ENCODE results near the gene JMJD6.

JMJD6 gene

DNA sequence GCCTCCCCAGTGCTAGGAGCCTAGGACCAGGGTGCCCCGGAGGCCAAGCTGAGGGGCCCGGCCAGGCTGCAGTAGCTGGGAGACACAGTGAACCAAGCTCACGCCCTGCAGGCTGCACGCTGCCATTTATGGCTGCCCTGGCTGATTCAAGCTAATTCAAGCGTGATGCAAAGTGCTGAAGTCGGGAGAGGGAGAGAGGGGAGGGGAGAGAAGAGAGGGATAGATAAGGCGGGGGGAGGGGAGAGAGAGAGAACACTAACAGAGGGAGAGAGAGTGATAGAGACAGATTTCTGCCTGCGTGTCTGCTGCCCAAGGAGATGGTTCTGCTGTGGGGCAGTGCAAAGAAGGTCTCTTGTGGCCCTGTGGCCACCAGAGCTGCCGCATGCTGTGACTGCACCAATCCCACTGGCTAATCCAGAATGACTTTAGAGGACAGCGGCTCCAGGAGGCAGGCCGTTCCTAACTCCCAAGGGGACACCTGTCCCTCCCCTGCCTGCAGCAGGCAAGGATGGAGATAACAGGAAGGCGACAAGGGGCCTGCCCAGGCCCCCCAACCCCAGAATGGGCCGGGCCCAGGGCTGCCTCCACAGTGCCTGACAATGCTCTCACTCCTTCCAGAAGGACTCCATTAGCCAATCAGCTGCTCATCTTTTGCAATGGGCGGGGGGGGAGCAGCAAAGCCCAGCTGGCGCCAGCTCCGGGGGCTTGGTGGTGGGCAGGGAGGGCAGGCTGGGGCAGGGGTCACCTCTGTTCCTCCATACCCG, 28.5 kb downstream of the JMJD6 start:
- DNase-seq (ENCODE audit: low read depth in 2 of 2) = no peak

DNA sequence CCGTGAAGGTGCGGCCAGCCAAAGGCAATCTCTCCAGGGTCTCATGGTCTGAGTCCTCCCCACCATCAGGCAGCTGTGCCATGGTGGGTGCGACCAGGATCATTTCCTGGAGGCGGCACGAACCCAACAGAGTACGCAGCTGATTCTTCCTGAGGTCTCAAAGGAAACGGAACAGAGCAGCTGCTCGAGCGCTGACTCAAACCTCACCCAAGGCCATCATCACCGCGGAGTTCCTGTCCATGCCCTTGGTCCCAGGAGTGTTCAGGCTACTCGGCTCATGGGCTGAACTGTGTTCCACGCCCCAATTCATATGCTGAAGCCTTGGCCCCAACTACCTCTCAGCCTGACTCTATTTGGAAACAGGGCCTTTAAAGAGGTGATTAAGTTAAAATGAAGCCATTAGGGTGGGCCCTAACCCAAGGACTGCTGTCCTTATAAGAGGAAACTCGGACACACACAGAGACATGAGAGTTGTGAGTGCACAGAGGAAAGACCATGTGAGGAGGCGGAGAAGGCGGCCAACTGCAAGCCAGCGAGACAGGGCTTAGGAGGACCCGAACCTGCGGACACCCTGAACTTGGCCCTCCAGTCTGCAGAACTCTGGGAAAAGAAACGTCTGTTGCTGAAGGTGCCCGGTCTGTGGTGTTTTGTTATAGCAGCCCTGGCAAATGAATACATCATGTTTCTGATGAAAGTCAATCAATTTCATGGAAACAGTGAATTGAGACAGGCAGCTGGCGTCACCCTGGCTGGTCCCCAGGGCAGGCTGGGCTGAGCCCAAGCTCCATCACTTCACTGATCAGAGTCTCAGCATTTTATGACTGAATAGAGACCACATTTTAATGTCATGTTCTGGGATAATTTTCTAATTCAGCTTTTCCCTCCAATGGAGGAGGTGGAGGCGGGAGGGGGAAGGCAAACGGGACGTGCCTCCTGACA, 29.4 kb downstream of the JMJD6 start:
- no peak for DNase-seq (ENCODE audit: low read depth in 2 of 2)

DNA sequence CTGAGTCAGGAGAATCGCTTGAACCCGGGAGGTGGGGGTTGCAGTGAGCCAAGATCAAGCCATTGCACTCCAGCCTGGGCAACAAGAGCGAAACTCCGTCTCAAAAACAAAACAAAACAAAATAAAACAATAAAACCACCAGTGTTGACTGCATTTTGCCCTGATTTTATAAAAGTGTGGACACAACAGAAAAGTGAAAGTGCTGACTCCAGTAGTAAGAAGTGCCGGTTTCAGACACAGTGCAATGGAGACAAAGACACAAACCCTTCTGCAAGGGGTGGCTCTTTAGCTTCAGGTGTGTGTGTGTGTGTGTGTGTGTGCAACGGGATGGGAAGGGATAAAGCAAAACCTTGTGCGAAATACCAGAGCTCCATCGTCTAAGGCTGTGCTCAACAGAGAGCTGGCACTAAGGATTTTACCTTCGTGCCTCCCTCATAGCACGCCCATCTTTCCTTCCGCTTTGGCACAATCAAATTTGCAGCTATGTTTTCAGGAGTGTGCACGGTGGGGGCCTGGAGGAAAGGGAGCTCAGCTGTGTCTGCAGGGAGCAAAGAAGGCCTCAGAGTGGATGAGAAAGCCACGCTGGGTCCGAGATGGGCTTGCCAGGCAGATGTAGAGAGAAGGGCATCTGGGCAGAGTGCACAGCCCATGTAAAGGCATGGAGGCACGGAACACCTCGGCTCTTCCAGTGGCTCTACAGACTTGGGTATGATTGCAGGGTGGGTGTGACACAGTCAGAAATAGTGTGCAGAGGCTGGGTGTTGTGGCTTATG, 31.2 kb downstream of the JMJD6 start:
- no peak for DNase-seq (ENCODE audit: low read depth in 2 of 2)

DNA sequence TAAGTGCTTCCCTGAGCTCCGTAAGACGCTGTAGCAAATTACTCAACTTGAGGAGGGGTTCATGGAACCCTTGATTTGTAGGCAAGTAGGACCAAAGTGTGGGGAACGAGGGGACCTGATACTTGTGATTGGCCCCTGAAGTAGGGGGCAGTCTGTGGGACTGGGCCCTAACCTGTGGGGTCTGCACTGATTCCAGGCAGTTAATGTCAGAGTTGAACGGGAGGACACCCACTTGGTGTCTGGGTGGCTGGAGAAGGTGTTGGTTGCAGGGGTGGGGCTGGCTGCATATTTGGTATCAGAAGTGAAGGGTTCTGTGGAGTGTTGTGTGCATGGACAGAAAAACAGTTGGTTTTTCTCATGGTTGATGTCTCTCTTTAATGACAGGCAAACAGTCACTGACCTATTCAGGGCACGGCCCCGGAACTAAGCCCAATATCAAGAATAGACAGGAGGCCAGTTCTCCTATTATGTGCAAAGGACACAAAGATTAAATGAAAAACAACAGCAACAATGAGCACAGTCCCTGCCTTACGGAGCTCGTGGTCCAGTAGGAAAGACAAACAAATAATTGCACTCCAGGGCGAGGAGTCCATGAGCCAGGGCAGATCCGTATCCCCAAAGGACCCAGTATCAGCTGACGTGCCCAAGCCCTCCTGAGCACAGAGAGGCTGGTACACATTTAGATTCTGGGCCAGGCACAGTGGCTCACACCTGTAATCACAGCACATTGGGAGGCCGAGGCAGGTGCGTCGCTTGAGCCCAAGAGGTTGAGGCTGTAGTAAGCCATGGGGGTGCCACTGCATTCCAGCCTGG, 34.8 kb downstream of the JMJD6 start:
- DNase-seq (ENCODE audit: low read depth in 2 of 2) = no peak

DNA sequence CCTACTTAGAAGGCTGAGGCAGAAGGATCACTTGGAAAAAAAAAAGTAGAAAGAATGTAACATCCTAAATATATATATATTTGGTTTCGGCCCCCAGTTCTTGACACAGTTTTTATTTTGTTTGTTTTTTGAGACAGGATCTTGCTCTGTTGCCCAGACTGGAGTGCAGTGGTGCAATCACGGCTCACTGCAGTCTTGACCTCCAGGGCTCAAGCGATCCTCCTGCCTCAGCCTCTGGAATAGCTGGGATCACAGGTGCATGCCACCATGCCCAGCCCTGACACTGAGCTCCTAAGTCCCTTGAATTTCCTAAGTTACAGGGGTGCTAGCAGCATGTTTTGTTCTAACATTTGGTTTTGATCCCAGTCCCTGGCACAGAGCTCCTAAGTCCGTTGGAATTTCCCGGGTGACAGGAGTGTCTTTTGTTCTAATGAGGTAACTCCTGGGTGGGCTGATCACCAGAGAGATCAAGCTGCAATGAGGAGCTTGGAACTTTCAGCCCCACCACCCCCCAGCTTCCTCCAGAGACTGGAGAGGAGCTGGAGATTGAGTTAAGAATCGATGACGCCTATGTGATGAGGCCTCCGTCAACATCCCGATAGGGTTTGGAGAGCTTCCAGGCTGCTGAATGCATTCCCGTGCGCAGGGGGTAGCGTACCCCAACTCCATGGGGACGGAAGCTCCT, 35.7 kb downstream of the JMJD6 start:
- DNase-seq (ENCODE audit: low read depth in 2 of 2) = no peak

DNA sequence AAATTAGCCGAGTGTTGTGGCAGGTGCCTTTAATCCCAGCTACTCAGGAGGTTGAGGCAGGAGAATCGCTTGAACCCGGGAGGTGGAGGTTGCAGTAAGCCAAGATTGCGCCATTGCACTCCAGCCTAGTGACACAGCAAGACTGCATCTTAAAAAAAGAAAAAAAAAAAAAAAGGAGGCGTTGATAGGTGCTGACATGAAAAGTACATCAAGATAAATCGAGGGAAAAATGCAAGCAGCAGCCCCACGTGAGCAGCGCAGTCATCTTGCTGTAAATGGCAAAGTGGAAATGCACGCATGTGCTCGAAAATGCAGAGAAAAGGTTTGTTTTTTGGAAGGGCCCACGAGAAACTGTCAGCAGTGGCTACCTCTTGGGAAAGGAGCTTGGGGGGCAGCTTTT, 36.5 kb downstream of the JMJD6 start:
- no peak for DNase-seq (ENCODE audit: low read depth in 2 of 2)

DNA sequence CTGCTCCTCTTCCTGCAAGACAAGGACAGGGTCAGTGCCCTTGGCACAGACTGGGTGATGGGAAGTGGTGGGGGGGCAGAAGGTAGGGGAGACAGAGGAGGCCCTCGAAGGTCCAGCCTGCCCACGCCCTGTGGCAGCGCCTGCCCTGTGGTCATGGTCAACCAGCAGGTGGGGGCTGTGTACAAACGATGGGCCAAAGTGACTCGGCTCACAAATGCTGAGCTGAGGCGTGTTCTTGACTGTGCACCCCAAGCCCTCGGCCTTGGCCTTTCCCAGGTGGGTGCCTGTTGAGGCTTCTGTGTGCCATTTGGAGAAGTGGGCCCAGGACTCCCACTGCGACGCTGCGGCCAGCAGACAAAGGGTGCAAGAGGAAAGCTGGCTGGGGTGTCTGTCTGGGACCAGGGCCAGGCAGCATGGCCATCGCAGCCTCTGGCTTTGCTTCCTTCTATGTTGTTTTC, 38.2 kb downstream of the JMJD6 start:
- no peak for DNase-seq (ENCODE audit: low read depth in 2 of 2)

DNA sequence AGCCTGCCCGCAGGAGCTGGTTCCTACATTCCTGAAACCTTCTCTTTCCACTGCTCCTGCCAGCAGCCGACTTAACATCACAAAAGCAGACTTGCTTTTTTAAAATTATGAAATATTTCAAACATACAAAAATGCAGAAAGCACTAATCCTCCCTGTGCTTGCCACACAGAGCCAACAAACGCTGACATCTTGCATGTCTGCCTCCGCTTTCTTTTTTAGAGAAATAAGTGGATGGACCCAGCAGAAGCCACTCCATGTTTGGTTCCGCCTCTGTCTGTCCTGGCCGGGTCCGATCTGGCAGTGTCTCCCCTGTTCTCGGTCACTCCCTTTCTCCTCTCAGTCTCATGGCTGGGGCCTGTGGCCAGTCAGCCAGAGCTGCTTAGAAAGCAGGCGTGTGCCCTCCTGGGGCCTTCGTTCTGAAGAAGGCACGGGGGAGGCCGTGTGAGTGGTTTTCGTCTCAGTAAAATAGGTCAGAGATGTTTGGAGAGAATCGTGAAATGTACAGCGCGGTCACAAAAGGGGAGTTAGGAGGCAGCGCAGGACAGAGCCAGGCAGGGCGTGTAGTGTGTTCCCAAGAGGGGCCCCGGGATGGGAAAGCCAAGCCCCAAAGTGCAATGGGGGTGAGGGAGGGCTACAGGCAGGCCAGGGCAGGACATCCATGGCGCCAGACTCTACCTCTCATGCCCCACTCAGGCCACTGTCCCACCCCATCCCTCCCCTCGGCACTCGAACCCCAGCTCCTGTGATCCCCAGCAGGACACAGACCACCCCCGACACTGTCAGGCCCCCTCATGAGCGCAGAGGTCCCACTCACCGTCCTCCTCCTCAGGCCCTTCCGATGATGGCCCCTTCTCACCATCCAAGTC, 38.9 kb downstream of the JMJD6 start:
- DNase-seq (ENCODE audit: low read depth in 2 of 2) = no peak

DNA sequence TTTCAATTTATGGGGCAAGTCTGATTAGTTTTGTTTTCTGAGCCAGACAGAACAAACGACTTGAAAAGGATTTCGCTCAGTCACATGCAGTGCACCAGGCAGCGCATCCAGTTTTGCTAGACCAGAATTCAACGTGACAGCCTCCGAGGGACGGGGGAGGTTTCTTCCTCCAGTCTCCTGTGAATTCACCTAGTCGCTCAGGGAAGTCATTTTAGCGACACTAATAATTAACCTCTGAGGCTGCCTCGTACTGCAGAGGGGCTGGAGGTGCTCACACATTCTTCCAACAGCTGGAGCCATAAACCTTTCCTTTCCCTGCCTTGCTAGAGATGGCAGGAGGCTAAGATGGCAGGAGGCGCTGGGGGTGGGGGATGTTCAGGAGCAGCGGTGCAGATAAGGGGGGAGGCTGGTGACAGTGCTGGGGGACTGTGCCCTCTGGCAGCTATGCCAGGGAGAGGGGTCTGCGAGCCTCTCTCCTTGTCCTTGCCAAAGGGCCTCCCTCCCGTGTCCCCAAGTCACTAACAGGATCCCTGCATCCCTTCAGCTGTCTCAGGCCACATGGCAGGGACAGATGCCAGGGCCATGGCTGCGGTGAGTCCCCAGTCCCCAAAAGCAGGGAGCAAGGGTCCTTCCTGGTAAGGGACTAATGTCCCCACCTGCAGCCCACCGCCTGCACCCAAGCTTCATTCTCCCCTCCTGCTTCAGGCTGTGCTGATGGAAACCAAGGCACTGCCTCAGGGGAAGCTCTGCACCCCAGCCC, 39.7 kb downstream of the JMJD6 start:
- no peak for DNase-seq (ENCODE audit: low read depth in 2 of 2)

DNA sequence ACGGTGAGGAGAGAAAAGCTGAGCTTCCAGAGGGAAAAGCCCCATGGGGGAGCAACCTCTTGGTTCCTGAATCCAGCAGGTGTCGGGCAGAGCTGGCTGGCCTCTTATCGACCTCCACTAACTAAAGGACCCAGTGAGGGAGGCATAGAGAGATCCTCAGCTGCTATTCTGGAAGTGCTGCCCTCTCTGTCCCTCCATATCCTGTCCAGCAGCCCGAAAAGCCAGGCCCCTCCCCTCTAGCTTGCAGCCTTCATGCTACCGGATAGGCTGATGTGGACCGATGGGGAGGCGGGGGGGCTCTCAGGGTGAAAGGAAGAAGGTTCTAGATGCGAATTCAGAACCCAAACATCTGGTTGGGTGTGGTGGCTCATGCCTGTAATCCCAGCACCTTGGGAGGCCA, 40.6 kb downstream of the JMJD6 start:
- DNase-seq (ENCODE audit: low read depth in 2 of 2) = no peak

DNA sequence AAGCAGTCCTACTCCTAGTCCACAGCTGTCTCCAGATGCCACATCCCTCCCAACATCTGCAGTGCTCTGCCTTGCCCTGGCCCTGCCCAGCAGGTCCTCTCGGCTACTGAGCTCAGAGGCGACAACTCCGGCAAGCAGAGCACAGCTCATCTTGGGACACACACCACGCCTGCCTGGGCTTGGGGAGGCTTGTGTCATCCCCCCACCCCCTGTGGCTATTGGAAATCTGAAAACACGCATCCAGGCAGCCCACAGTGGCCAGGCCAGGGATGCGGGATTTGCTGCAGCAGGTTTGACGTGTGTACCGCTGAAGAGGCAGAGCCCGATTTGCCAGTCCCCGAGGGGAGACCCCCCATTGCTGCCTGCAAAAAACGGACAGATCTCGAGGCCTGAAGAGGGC, 41.0 kb downstream of the JMJD6 start:
- no peak for DNase-seq (ENCODE audit: low read depth in 2 of 2)

DNA sequence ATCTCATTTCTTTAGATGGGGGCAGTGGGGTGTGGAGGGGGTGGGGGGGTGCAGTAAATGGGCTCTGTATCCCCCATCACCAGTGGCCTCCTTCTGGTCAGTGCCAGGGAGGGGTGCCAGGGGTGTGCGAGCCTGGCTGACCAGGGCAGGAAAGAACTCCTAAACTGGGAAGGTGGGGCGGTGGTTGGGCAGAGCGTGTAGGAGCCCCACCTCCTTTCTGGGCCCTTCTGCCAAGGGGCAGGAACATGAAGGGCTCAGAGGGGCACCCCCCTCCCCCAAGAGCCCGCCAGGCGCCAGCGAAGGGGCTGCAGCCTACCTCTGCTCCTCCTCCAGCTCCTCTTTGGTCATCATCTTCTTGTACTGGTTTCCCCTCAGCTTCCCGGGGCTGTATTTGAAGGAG, 41.6 kb downstream of the JMJD6 start:
- DNase-seq (ENCODE audit: low read depth in 2 of 2) = no peak

DNA sequence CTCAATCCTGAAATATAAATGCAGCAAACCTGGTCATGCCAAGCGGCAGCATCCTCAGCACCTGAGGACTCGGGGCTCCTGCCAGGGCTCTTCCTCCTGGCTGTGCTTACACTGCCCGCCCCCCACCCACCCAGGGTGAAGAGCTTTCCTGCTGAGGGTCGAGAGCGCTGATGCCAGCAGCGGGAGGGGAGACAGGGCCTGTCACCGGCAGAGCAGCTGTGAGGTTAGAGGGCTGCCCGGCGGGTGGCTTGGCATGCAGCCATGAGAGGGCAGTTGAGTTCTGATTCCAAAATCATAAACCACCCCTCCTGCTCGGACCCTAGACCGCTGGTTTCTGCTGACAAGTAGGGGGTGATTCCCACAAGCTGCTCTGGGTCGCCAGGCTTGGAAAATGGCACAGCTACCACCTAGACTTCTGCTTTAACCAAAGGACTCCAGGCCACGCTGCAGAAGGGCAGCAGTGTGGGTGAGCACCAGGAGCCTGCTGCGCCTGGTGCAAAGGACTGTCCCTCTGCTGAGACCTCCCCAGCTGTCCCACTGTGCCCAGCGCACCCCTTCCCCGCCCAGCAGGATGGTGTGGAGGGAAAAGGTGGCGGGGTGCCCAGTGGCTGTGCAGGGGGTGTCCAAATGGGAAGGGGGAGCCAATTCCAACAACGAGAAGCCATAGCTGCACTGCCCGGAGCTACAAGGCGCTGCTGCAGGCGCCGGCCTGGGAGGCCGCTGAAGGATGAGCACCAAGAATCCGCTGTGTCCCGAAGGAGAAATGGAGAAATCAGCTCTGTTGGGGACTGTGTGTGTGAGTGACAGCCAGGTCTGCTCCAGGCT, 42.3 kb downstream of the JMJD6 start:
- DNase-seq (ENCODE audit: low read depth in 2 of 2) = no peak

DNA sequence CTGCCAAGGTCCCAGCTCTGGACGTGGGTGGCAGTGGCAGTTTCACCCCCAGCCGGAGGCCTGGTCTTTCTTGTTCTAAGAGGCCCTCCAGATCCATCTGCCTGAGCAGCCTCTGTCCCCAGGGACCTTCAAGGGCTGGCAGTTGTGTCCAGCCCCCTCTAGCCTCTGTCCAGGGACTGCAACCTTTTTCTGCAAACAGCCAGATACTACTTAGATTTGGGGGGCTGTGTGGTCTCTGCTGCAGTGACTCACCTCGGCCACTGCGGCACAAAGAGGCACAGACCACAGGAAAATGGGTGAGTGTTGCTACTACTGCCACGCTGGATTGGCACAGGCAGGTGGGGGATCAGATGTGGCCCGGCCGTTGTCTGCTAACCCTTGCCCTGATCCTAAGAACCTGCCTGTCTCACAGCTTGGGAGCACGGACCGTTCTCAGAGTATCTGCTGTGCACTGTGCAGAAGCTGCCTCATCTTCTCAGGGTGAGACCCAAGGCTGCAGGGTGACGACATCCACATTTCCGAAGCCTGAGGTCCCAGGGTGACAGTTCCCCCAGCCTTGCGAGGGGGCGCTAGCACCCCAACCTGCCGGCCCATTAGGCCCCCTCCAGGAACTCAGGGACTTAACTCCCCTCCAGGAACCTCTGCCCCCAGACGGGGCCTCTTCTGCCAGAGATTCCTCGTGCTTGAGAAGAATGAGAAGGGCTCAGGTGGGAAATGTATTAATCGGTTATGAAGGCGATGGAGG, 43.2 kb downstream of the JMJD6 start:
- no peak for DNase-seq (ENCODE audit: low read depth in 2 of 2)

DNA sequence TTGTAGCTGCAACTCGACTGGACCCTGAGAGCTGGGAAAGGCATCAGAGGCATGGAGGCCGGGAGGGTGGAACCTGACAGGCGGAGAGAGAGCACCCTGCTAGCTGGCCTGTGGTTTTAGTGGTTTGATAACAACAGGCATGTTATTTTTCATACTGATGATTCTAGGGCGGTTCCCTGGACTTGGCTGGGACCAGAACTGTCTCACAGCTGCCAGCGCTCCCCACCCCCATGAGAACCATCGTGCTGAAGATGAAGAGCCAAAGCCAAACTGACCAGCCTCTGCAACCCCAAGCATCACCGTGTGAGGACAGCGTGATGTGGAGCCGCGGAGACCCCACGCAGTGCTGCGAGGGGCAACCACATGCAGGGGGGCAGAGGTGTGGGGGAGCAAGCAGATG, 44.1 kb downstream of the JMJD6 start:
- DNase-seq (ENCODE audit: low read depth in 2 of 2) = no peak

DNA sequence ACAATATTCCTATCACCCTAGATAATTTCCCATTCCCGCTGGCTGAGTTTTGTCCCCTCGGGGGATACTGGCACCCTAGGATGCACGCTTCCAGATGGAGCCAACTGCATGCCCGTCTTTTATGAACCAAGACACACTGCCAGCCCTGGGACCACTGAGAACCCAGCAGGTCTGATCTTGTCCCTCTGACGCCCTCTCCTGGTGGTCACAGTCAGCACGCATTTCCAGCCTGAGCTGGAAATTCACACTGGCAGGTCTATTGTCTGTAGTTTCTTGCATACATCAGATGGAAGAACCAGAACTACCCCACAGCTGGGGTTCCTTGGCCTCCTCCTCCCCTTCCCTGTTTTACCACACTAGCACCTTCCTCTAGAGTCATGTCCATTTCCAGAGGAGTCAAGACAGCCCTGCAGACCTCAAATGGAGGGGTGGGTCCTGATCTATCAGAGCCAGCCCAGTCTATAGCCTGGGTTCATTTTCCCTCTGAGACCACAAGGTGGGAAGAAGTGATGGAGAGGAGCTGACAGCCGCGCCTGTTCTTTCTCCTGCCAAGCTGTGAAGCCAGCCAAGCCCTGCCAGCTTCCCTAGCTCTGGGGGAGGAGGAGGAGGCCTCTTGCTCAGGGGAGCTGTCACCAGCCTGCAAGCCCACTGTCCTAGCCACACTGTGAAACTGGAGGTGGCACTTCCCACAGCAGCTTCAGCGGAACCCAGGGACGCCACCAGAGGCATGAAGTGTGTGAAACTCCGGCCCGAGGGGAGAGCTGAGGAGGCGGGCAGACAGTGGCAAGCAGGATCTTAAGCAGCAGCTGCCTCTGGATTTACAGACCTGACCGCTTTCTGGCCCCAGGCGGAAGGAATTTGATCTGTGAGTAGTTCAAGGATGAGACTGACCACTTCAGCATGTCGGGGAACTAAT, 44.9 kb downstream of the JMJD6 start:
- DNase-seq (ENCODE audit: low read depth in 2 of 2) = peak; percentile 37 to 46
